Measurements from ENCODE around the gene MUTYH. TPM values are rescaled to one million over a fixed set of nuclear protein-coding genes. Genes with fewer than 3 reads are reported as not detected.
"Not testable (repeated sequence)": the region's sequence is repeated elsewhere in the genome, so short reads cannot be mapped to it uniquely, and the experiment has no call there.

MUTYH gene
- 50.1 and 50.9 TPM in 2 replicates for total RNA-seq

- H3K9me3 Mint-ChIP-seq: peaks cover 6% of the 10 kb centered on the region
- peak; percentile 95 for DNase-seq (ENCODE audit: low spot score)
- peaks cover 60% of the 10 kb centered on the region for H3K36me3 Mint-ChIP-seq (ENCODE audit: low read depth)
- peaks cover 37% of the 10 kb centered on the region for H3K4me1 Mint-ChIP-seq (ENCODE audit: low read depth)
- intact Hi-C loops (cut with micrococcal nuclease): loop anchor here (1.0 to 5.0 kb wide), 7 partner anchors 14 to 348 kb away; partner anchors contain the start of genes CCDC163, HPDL, MMACHC and TESK2
- H3K27ac Mint-ChIP-seq: peak within 1 kb of the TSS; percentile 99
- peak within 1 kb of the TSS; percentile 95 for H3K4me3 Mint-ChIP-seq (ENCODE audit: low read depth)
- H3K27me3 Mint-ChIP-seq (ENCODE audit: low read depth): no peaks in the 10 kb centered on the region
Observed at GRCh38 chr1:45339789-45340558, at the start of gene MUTYH, which contains the start of gene TOE1. Gene MUTYH (minus strand): TSS chr1:45340440. CDS start chr1:45334505, 5,935 bp downstream. Gene TOE1 (plus strand): TSS chr1:45340170. CDS start chr1:45340253, 83 bp downstream.

- Mint-ChIP-seq H3K27ac (no peak overlapping the region), H3K4me1 (ENCODE audit: low read depth) (no peaks in the 10 kb centered on the region), H3K36me3 (ENCODE audit: low read depth) (no peaks in the 10 kb centered on the region), H3K27me3 (ENCODE audit: low read depth) (peaks cover 2% of the 10 kb centered on the region), H3K9me3 (no peaks in the 10 kb centered on the region), H3K4me3 (ENCODE audit: low read depth) (no peak overlapping the region)
- intact Hi-C loops (cut with micrococcal nuclease): no loop called here
- DNase-seq (ENCODE audit: low spot score): no peak
Observed at GRCh38 chr1:45386219-45386618, 46.0 kb upstream of the MUTYH start.

GRCh38 chr1:45385302-45385701 lies 45.1 kb upstream of the MUTYH start:
- Mint-ChIP-seq H3K9me3 (no peaks in the 10 kb centered on the region), H3K4me1 (ENCODE audit: low read depth) (no peaks in the 10 kb centered on the region), H3K27me3 (ENCODE audit: low read depth) (peaks cover 3% of the 10 kb centered on the region), H3K4me3 (ENCODE audit: low read depth) (no peak overlapping the region), H3K27ac (no peak overlapping the region), H3K36me3 (ENCODE audit: low read depth) (no peaks in the 10 kb centered on the region)
- DNase-seq (ENCODE audit: low spot score): no peak
- intact Hi-C loops (cut with micrococcal nuclease): no loop called here

GRCh38 chr1:45384213-45384612 lies 44.0 kb upstream of the MUTYH start:
- H3K27ac Mint-ChIP-seq; H3K36me3 Mint-ChIP-seq (ENCODE audit: low read depth); intact Hi-C loops (cut with micrococcal nuclease); H3K4me1 Mint-ChIP-seq (ENCODE audit: low read depth); H3K9me3 Mint-ChIP-seq; DNase-seq (ENCODE audit: low spot score); H3K4me3 Mint-ChIP-seq (ENCODE audit: low read depth); H3K27me3 Mint-ChIP-seq (ENCODE audit: low read depth): not testable (repeated sequence)

- intact Hi-C loops (cut with micrococcal nuclease): no loop called here
- no peaks in the 10 kb centered on the region for H3K36me3 Mint-ChIP-seq (ENCODE audit: low read depth)
- no peaks in the 10 kb centered on the region for H3K9me3 Mint-ChIP-seq
- no peak overlapping the region for H3K4me3 Mint-ChIP-seq (ENCODE audit: low read depth)
- peaks cover 3% of the 10 kb centered on the region for H3K27me3 Mint-ChIP-seq (ENCODE audit: low read depth)
- H3K4me1 Mint-ChIP-seq (ENCODE audit: low read depth): no peaks in the 10 kb centered on the region
- H3K27ac Mint-ChIP-seq: no peak overlapping the region
- DNase-seq (ENCODE audit: low spot score): no peak
Observed at GRCh38 chr1:45383191-45383590, 43.0 kb upstream of the MUTYH start.

GRCh38 chr1:45381243-45381642 lies 41.0 kb upstream of the MUTYH start:
- Mint-ChIP-seq H3K27ac (no peak overlapping the region), H3K4me1 (ENCODE audit: low read depth) (no peaks in the 10 kb centered on the region), H3K27me3 (ENCODE audit: low read depth) (peaks cover 3% of the 10 kb centered on the region), H3K9me3 (no peaks in the 10 kb centered on the region), H3K36me3 (ENCODE audit: low read depth) (no peaks in the 10 kb centered on the region), H3K4me3 (ENCODE audit: low read depth) (no peak overlapping the region)
- no peak for DNase-seq (ENCODE audit: low spot score)
- intact Hi-C loops (cut with micrococcal nuclease): no loop called here

GRCh38 chr1:45380730-45381129 lies 40.5 kb upstream of the MUTYH start:
- Mint-ChIP-seq H3K27ac (no peak overlapping the region), H3K9me3 (no peaks in the 10 kb centered on the region), H3K36me3 (ENCODE audit: low read depth) (no peaks in the 10 kb centered on the region), H3K4me1 (ENCODE audit: low read depth) (no peaks in the 10 kb centered on the region), H3K4me3 (ENCODE audit: low read depth) (no peak overlapping the region), H3K27me3 (ENCODE audit: low read depth) (peaks cover 3% of the 10 kb centered on the region)
- intact Hi-C loops (cut with micrococcal nuclease): no loop called here
- DNase-seq (ENCODE audit: low spot score): no peak

GRCh38 chr1:45380125-45380524 lies 39.9 kb upstream of the MUTYH start:
- Mint-ChIP-seq H3K27ac (no peak overlapping the region), H3K9me3 (no peaks in the 10 kb centered on the region), H3K27me3 (ENCODE audit: low read depth) (peaks cover 3% of the 10 kb centered on the region), H3K4me3 (ENCODE audit: low read depth) (no peak overlapping the region), H3K4me1 (ENCODE audit: low read depth) (no peaks in the 10 kb centered on the region), H3K36me3 (ENCODE audit: low read depth) (no peaks in the 10 kb centered on the region)
- intact Hi-C loops (cut with micrococcal nuclease): no loop called here
- no peak for DNase-seq (ENCODE audit: low spot score)

GRCh38 chr1:45379524-45379923 lies 39.3 kb upstream of the MUTYH start:
- intact Hi-C loops (cut with micrococcal nuclease): no loop called here
- H3K27me3 Mint-ChIP-seq (ENCODE audit: low read depth): peaks cover 3% of the 10 kb centered on the region
- no peak overlapping the region for H3K4me3 Mint-ChIP-seq (ENCODE audit: low read depth)
- H3K27ac Mint-ChIP-seq: no peak overlapping the region
- no peaks in the 10 kb centered on the region for H3K36me3 Mint-ChIP-seq (ENCODE audit: low read depth)
- H3K4me1 Mint-ChIP-seq (ENCODE audit: low read depth): peaks cover 3% of the 10 kb centered on the region
- DNase-seq (ENCODE audit: low spot score): no peak
- no peaks in the 10 kb centered on the region for H3K9me3 Mint-ChIP-seq

- H3K4me3 Mint-ChIP-seq (ENCODE audit: low read depth): no peak overlapping the region
- no peak overlapping the region for H3K27ac Mint-ChIP-seq
- H3K4me1 Mint-ChIP-seq (ENCODE audit: low read depth): peaks cover 7% of the 10 kb centered on the region
- no peak for DNase-seq (ENCODE audit: low spot score)
- intact Hi-C loops (cut with micrococcal nuclease): no loop called here
- no peaks in the 10 kb centered on the region for H3K9me3 Mint-ChIP-seq
- no peaks in the 10 kb centered on the region for H3K36me3 Mint-ChIP-seq (ENCODE audit: low read depth)
- H3K27me3 Mint-ChIP-seq (ENCODE audit: low read depth): peaks cover 3% of the 10 kb centered on the region
Observed at GRCh38 chr1:45378184-45378583, 37.9 kb upstream of the MUTYH start.

- Mint-ChIP-seq H3K27ac (no peak overlapping the region), H3K9me3 (no peaks in the 10 kb centered on the region), H3K4me1 (ENCODE audit: low read depth) (peaks cover 7% of the 10 kb centered on the region), H3K4me3 (ENCODE audit: low read depth) (no peak overlapping the region), H3K36me3 (ENCODE audit: low read depth) (no peaks in the 10 kb centered on the region), H3K27me3 (ENCODE audit: low read depth) (no peaks in the 10 kb centered on the region)
- intact Hi-C loops (cut with micrococcal nuclease): no loop called here
- DNase-seq (ENCODE audit: low spot score): no peak
Observed at GRCh38 chr1:45375104-45376090, 35.2 kb upstream of the MUTYH start.

- H3K36me3 Mint-ChIP-seq (ENCODE audit: low read depth): no peaks in the 10 kb centered on the region
- no peaks in the 10 kb centered on the region for H3K9me3 Mint-ChIP-seq
- H3K27me3 Mint-ChIP-seq (ENCODE audit: low read depth): no peaks in the 10 kb centered on the region
- no peak for DNase-seq (ENCODE audit: low spot score)
- peaks cover 7% of the 10 kb centered on the region for H3K4me1 Mint-ChIP-seq (ENCODE audit: low read depth)
- intact Hi-C loops (cut with micrococcal nuclease): no loop called here
- no peak overlapping the region for H3K27ac Mint-ChIP-seq
- no peak overlapping the region for H3K4me3 Mint-ChIP-seq (ENCODE audit: low read depth)
Observed at GRCh38 chr1:45373573-45373972, 33.3 kb upstream of the MUTYH start.

GRCh38 chr1:45370575-45370974 lies 30.3 kb upstream of the MUTYH start:
- no peak overlapping the region for H3K4me3 Mint-ChIP-seq (ENCODE audit: low read depth)
- no peaks in the 10 kb centered on the region for H3K27me3 Mint-ChIP-seq (ENCODE audit: low read depth)
- peaks cover 7% of the 10 kb centered on the region for H3K4me1 Mint-ChIP-seq (ENCODE audit: low read depth)
- no peak for DNase-seq (ENCODE audit: low spot score)
- intact Hi-C loops (cut with micrococcal nuclease): no loop called here
- no peak overlapping the region for H3K27ac Mint-ChIP-seq
- no peaks in the 10 kb centered on the region for H3K36me3 Mint-ChIP-seq (ENCODE audit: low read depth)
- H3K9me3 Mint-ChIP-seq: no peaks in the 10 kb centered on the region

Data from activated T-helper 2 cell treated with anti-CD3 and anti-CD28 coated beads, Interferon-gamma antibody, Interleukin-2, Interleukin-4, amounts not matched to agents 10 μg/mL and 5 μg/mL and 100 μg/mL, durations not matched to agents 14 hours and 24 hours and 36 hours (primary cell).